C4-2B (cell line): ENCODE measurements around the gene ROR1.

Source experiments
- H3K27ac ChIP-seq: fragments of 450-650 bp; 2 replicates; pipeline ENCODE4 v1.5.1; 2017
- ZFX ChIP-seq: fragments of 450-650 bp; IDR thresholded peaks from 2 replicates; pipeline ENCODE4 v1.6.1; 2017
- TF ChIP-seq, protein P1 (sequence below): fragments of 450-650 bp; conservative IDR thresholded peaks from 2 replicates; pipeline ENCODE4 v1.5.1; 2017; ENCODE audit warnings: mild to moderate bottlenecking

ROR1 gene

DNA sequence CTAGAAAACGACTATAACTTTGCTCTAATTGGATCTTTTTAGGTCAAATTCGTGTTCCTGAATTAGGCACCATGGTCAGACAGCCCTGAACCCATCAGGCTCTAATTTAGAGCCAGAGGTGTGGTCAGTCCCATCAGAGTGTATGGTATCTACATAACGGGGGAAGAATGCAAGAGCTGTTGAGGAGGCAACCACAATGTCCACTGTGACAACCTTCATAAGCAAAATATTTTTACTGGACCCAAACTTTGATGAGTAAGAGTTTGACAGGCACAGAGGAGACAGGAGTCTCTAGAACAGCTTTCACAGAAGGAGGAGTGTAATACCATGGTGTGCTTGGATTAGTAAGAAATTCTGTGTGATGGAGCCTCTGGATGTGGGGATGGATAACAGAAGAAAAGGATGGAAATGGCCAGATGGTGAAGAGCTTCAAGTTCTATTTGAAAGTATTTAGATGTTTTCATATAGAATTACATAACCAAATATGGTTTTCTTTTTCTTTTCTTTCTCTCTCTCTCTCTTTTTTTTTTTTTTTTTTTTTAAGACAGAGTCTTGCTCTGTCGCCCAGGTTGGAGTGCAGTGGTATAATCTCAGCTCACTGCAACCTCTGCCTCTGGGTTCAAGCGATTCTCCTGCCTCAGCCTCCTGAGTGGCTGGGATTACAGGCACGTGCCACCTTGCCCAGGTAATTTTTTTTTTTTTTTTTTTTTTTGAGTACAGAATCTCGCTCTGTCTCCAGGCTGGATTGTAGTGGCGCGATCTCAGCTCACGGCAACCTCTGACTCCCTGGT lies 454.5 kb downstream of the ROR1 start:
- TF ChIP-seq, protein P1, sequence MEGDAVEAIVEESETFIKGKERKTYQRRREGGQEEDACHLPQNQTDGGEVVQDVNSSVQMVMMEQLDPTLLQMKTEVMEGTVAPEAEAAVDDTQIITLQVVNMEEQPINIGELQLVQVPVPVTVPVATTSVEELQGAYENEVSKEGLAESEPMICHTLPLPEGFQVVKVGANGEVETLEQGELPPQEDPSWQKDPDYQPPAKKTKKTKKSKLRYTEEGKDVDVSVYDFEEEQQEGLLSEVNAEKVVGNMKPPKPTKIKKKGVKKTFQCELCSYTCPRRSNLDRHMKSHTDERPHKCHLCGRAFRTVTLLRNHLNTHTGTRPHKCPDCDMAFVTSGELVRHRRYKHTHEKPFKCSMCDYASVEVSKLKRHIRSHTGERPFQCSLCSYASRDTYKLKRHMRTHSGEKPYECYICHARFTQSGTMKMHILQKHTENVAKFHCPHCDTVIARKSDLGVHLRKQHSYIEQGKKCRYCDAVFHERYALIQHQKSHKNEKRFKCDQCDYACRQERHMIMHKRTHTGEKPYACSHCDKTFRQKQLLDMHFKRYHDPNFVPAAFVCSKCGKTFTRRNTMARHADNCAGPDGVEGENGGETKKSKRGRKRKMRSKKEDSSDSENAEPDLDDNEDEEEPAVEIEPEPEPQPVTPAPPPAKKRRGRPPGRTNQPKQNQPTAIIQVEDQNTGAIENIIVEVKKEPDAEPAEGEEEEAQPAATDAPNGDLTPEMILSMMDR = no peak
- TF ChIP-seq ZFX = no peak
- no peak overlapping the region for H3K27ac ChIP-seq

DNA sequence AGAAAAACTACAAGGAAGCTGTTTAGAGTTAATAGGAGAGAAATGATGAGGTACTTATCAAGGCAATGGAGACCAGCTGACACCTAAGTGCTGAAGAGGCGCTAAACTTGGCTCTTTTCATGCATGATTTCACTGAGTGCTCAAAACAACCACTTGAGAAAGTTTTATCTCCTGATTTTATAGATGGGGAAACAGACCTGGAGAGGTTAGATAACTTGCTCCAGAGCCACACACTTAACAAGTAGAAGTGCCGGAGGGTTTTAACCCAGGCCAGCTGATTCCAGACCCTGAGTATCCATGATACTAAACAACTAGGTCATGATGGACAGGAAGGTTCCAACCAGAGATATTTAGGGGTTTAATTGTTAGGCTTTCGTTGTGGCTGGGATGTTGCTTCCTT lies 455.5 kb downstream of the ROR1 start:
- no peak for TF ChIP-seq ZFX
- TF ChIP-seq, protein P1 = no peak

More for the DNA sequence above, 455.5 kb downstream of the ROR1 start:
- H3K27ac ChIP-seq = no peak overlapping the region
